Activated B cell treated with CpG ODN at 0.5 μM for 24 hours (primary cell): ENCODE results near the gene MRPL18. TPM values are rescaled to one million over a fixed set of nuclear protein-coding genes. Genes with fewer than 3 reads are reported as not detected.

ENCODE experiments used
- ATAC-seq: fragments of 200-7000 bp; cut with Tn5 transposase; one replicate; pipeline ENCODE4 v1.10.0; 2021; ENCODE audit warnings: low read depth, mild to moderate bottlenecking, moderate library complexity
- CTCF ChIA-PET: fragments of 350-600 bp; sonication (Branson Sonifier 250); formaldehyde crosslinking; loops from one replicate; lab custom pipeline; 2021; ENCODE audit warnings: antibody characterized with exemption; lab: Charles Lee
- POLR2A ChIA-PET: fragments of 350-600 bp; sonication (Branson Sonifier 250); formaldehyde crosslinking; loops from one replicate; lab custom pipeline; 2021; ENCODE audit warnings: antibody characterized with exemption; lab: Charles Lee
- DNase-seq: peaks from one replicate; pipeline ENCODE4 v3.0.0; 2022
- H3K27ac Mint-ChIP-seq: one replicate; pipeline ENCODE4 v1.8.0; 2020; ENCODE audit warnings: mixed read lengths
- H3K27me3 Mint-ChIP-seq: one replicate; pipeline ENCODE4 v1.8.0; 2021; ENCODE audit warnings: mixed read lengths
- H3K36me3 Mint-ChIP-seq: one replicate; pipeline ENCODE4 v1.8.0; 2021; ENCODE audit warnings: low read depth, mixed read lengths
- H3K4me1 Mint-ChIP-seq: one replicate; pipeline ENCODE4 v1.8.0; 2021; ENCODE audit warnings: mixed read lengths
- H3K4me3 Mint-ChIP-seq: one replicate; pipeline ENCODE4 v1.8.0; 2020; ENCODE audit warnings: mild to moderate bottlenecking, mixed read lengths
- H3K9me3 Mint-ChIP-seq: one replicate; pipeline ENCODE4 v1.8.0; 2020; ENCODE audit warnings: mixed read lengths
- CTCF ChIP-seq: fragments of 200-600 bp; IDR thresholded peaks from one replicate; pipeline ENCODE4 v1.8.0; 2022; ENCODE audit warnings: antibody characterized with exemption, mild to moderate bottlenecking
- intact Hi-C: fragments of 100-400 bp; cut with micrococcal nuclease; formaldehyde crosslinking; loops from one replicate; pipeline ENCODE4 v1.15.1; 2024
- total RNA-seq: library from RNA; stranded (reverse); gene quantifications from 2 replicates; pipeline ENCODE4 v1.2.3, GENCODE V29; 2022

Gene MRPL18
- total RNA-seq, 1 donor from 2014 or later, result 44.7 TPM

- Mint-ChIP-seq H3K9me3 (no peaks in the 10 kb centered on the region), H3K36me3 (peaks cover 56% of the 10 kb centered on the region), H3K27ac (peak within 1 kb of the TSS; percentile 94), H3K4me3 (peak within 1 kb of the TSS; percentile 96), H3K4me1 (peaks cover 18% of the 10 kb centered on the region), H3K27me3 (no peaks in the 10 kb centered on the region)
- TF ChIP-seq CTCF, result no peak
- ChIA-PET CTCF (no interaction called here), POLR2A (interaction anchor here (0.5 to 6.2 kb wide), 9 partner anchors 8 to 217 kb away, joined by 3 to 78 read pairs (median 5); partner anchors contain the start of genes MRPL18, SOD2, TCP1 and WTAP)
- ATAC-seq, result peak; percentile 95
- DNase-seq, result peak; percentile 85
- intact Hi-C loops, result loop anchor here (1.0 to 2.0 kb wide), 4 partner anchors 17 to 71 kb away; partner anchors contain the start of genes TCP1 and WTAP
These were observed 28.2 kb upstream of the MRPL18 start, which contains the start of gene ACAT2 for GRCh38 chr6:159761873-159762680. Gene ACAT2 (plus strand): TSS chr6:159762045. CDS start chr6:159762088, 43 bp downstream.

DNA sequence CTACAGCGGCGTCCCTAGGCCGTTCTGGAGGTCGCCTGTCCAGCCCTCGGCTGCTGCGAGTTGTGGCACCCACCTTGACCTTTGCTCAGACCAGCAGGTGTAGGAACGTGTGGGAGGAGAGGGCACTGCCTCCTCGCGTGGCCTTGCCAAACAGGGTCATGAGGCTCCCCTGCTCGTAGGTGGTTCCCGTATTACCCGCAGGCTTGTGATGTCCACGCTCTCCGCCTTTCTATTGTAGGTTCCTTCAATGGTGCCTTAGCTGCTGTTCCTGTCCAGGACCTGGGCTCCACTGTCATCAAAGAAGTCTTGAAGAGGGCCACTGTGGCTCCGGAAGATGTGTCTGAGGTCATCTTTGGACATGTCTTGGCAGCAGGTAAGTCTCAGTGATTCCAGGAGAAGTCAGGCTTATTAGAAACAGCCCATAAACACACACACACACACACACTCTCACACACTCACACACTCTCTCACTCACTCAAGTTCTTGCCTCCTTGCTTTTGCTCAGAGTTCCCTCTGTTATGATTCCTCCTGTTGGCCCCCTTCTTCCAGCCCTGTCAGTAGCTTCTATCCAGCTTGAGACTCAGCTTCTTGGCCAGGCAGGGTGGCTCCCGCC, 27.5 kb upstream of the MRPL18 start:
- Mint-ChIP-seq H3K27me3 (no peaks in the 10 kb centered on the region), H3K4me3 (peak overlapping the region; percentile 96), H3K36me3 (peaks cover 56% of the 10 kb centered on the region), H3K9me3 (no peaks in the 10 kb centered on the region), H3K27ac (peak overlapping the region; percentile 94), H3K4me1 (peaks cover 18% of the 10 kb centered on the region)
- no peak for TF ChIP-seq CTCF
- POLR2A ChIA-PET, result interaction anchor here (2.5 to 6.2 kb wide), 2 partner anchors 27 to 35 kb away, joined by 46 to 78 read pairs; partner anchors contain the start of genes MRPL18, TCP1 and WTAP
- CTCF ChIA-PET, result no interaction called here
- ATAC-seq (no peak), DNase-seq (no peak)
- intact Hi-C loops, result loop anchor here (1.0 to 2.0 kb wide), 4 partner anchors 16 to 71 kb away; partner anchors contain the start of genes TCP1 and WTAP

DNA sequence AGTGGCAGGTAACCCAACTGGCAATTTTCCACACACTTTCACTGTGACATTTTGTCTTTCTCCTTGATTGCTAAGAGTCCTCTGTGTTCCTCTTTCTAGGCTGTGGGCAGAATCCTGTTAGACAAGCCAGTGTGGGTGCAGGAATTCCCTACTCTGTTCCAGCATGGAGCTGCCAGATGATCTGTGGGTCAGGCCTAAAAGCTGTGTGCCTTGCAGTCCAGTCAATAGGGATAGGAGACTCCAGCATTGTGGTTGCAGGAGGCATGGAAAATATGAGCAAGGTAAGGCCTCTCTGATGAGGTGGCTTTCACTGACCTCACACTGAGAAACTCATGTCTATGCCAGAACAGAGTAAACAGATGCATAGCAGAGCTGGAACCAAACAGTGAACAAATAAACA, 23.4 kb upstream of the MRPL18 start:
- peaks cover 78% of the 10 kb centered on the region for H3K36me3 Mint-ChIP-seq
- H3K27ac Mint-ChIP-seq, result no peak overlapping the region

GRCh38 chr6:159769470-159769869, 20.8 kb upstream of the MRPL18 start:
- H3K27ac Mint-ChIP-seq, result no peak overlapping the region

More for the DNA sequence above, 23.4 kb upstream of the MRPL18 start:
- intact Hi-C loops, result no loop called here
- Mint-ChIP-seq H3K27me3 (no peaks in the 10 kb centered on the region), H3K4me3 (no peak overlapping the region), H3K9me3 (peaks cover 2% of the 10 kb centered on the region), H3K4me1 (peaks cover 7% of the 10 kb centered on the region)
- CTCF ChIA-PET, result no interaction called here
- TF ChIP-seq CTCF, result no peak
- DNase-seq, result no peak
- POLR2A ChIA-PET, result interaction anchor here (1.3 kb wide), 1 partner anchor 40 kb away, joined by 4 read pairs; the partner anchor contains the start of gene WTAP
- no peak for ATAC-seq

More at GRCh38 chr6:159769470-159769869, 20.8 kb upstream of the MRPL18 start:
- peaks cover 70% of the 10 kb centered on the region for H3K36me3 Mint-ChIP-seq
- ATAC-seq (no peak), DNase-seq (no peak)
- H3K9me3 Mint-ChIP-seq, result peaks cover 2% of the 10 kb centered on the region
- CTCF ChIA-PET, result no interaction called here
- H3K4me3 Mint-ChIP-seq, result no peak overlapping the region
- no peaks in the 10 kb centered on the region for H3K27me3 Mint-ChIP-seq
- no peaks in the 10 kb centered on the region for H3K4me1 Mint-ChIP-seq
- intact Hi-C loops, result no loop called here
- POLR2A ChIA-PET, result interaction anchor here (1.5 to 1.6 kb wide), 2 partner anchors 7 to 21 kb away, joined by 3 to 4 read pairs; partner anchors contain the start of genes ACAT2, MRPL18 and TCP1
- no peak for TF ChIP-seq CTCF
